Neural cell (in vitro differentiated cells): Measurements from ENCODE around the gene DDC.

ENCODE experiments used
- EP300 ChIP-seq: fragments of 450-650 bp; conservative IDR thresholded peaks from 2 replicates; pipeline ENCODE4 v1.6.1; 2014; ENCODE audit warnings: antibody characterized with exemption, mild to moderate bottlenecking, moderate library complexity; ENCODE audit not compliant: poor library complexity, severe bottlenecking
- POLR2AphosphoS5 ChIP-seq: IDR thresholded peaks from 2 replicates; pipeline ENCODE4 v1.6.1; 2012
- TF ChIP-seq, protein P1 (sequence below): fragments of 450-650 bp; IDR thresholded peaks from 2 replicates; pipeline ENCODE4 v1.5.1; 2014; ENCODE audit warnings: antibody characterized with exemption, mild to moderate bottlenecking, moderate library complexity; ENCODE audit not compliant: poor library complexity, severe bottlenecking

- TF ChIP-seq POLR2AphosphoS5 (no peak), EP300 (no peak)
- TF ChIP-seq, protein P1, sequence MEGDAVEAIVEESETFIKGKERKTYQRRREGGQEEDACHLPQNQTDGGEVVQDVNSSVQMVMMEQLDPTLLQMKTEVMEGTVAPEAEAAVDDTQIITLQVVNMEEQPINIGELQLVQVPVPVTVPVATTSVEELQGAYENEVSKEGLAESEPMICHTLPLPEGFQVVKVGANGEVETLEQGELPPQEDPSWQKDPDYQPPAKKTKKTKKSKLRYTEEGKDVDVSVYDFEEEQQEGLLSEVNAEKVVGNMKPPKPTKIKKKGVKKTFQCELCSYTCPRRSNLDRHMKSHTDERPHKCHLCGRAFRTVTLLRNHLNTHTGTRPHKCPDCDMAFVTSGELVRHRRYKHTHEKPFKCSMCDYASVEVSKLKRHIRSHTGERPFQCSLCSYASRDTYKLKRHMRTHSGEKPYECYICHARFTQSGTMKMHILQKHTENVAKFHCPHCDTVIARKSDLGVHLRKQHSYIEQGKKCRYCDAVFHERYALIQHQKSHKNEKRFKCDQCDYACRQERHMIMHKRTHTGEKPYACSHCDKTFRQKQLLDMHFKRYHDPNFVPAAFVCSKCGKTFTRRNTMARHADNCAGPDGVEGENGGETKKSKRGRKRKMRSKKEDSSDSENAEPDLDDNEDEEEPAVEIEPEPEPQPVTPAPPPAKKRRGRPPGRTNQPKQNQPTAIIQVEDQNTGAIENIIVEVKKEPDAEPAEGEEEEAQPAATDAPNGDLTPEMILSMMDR: no peak
Measured at GRCh38 chr7:50584386-50584785, 19.2 kb upstream of the DDC start.
